Prostate gland (tissue), 2 donors: Measurements from ENCODE around the gene ARHGAP24. TPM values are rescaled to one million over a fixed set of nuclear protein-coding genes. Genes with fewer than 3 reads are reported as not detected.

Experiments used
- DNase-seq: peaks from one replicate; pipeline ENCODE4 v3.0.0-alpha.2; 2019; ENCODE audit warnings: low spot score
- H3K27ac ChIP-seq, 2 donors: fragments of 200-600 bp; sonication (generic); 2 replicates each; pipeline ENCODE4 v1.5.1; 2017 to 2019
- H3K27me3 ChIP-seq: fragments of 200-600 bp; sonication (generic); replicated peaks from 2 replicates; pipeline ENCODE4 v1.5.1; 2019; ENCODE audit not compliant: insufficient read depth
- H3K36me3 ChIP-seq, 2 donors: fragments of 200-600 bp; sonication (generic); 1 replicate in 1 of 2; 2 replicates in 1 of 2; pipeline versions ENCODE4 v1.5.1 to v1.8.1; 2017 to 2019
- H3K4me1 ChIP-seq: fragments of 200-600 bp; sonication (generic); replicated peaks from 2 replicates; pipeline ENCODE4 v1.5.1; 2019
- H3K4me3 ChIP-seq, 2 donors: fragments of 200-600 bp; sonication (generic); 2 replicates each; pipeline ENCODE4 v1.5.1; 2017 to 2019
- H3K9me3 ChIP-seq: fragments of 200-600 bp; sonication (generic); 2 replicates; pipeline ENCODE4 v1.5.1; 2017
- POLR2A ChIP-seq: fragments of 450-650 bp; IDR thresholded peaks from one replicate; pipeline ENCODE4 v1.6.1; 2016; ENCODE audit warnings: antibody characterized with exemption, mild to moderate bottlenecking
- POLR2AphosphoS5 ChIP-seq: sonication (generic); formaldehyde crosslinking; IDR thresholded peaks from one replicate; pipeline ENCODE4 v1.6.1; 2017; ENCODE audit warnings: antibody characterized with exemption
- WGBS: methylation state at CpG from one replicate; pipeline ENCODE4 v1.1.5; 2018; 5-methylcytosine and 5-hydroxymethylcytosine counted together
- intact Hi-C: fragments of 100-400 bp; cut with DNase I; formaldehyde crosslinking; loops from one replicate; pipeline ENCODE4 v1.14.2; 2022
- total RNA-seq, 2 donors: library from RNA; depleted of rRNA; stranded (reverse); fragments of >200 nt; gene quantifications; one replicate each; pipeline ENCODE4 v1.1.0, GENCODE V29; 2016
- TF ChIP-seq, protein P1 (sequence below), 4 experiments: fragments of 200-600 bp in 2 of 4; fragments of 450-650 bp in 2 of 4; sonication (generic) in 2 of 4; IDR thresholded peaks; 1 replicate in 3 of 4; 2 replicates in 1 of 4; pipeline ENCODE4 v1.5.1; 2016 to 2019; ENCODE audit warnings: antibody characterized with exemption in 4 of 4, mild to moderate bottlenecking in 2 of 4, moderate library complexity in 2 of 4

The ARHGAP24 gene
- total RNA-seq, 2 donors from 2014 or later: 6.7 to 7.4 TPM

DNA sequence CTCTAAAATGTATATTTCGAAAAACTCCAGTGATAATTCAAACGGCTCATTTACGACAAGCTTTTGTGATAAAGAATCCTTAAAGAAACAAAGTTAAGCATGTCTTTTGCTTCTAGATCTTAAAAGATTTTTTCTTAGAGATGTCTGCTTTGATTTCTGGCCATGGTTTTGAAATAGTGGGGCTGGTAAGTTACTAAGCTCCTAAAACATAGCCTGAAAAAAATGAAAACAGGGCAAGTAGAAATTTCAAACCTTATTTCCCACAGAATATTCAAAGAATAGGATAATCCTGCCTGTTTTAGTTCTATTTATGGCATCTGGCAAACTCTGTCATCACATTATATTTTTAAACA, 318.3 kb downstream of the ARHGAP24 start:
- DNase-seq: no peak
- Histone ChIP-seq H3K27ac (no peak overlapping the region), H3K36me3 (no peaks in the 10 kb centered on the region), H3K4me1 (no peaks in the 10 kb centered on the region), H3K27me3 (no peaks in the 10 kb centered on the region), H3K9me3 (no peaks in the 10 kb centered on the region), H3K4me3 (no peak overlapping the region)
- WGBS: 22% methylated on average over 3 of the region's 3 CpGs
- intact Hi-C loops: loop anchor here (10.0 kb wide), 1 partner anchor 172 kb away; no protein-coding TSS in a partner anchor
- TF ChIP-seq, protein P1, sequence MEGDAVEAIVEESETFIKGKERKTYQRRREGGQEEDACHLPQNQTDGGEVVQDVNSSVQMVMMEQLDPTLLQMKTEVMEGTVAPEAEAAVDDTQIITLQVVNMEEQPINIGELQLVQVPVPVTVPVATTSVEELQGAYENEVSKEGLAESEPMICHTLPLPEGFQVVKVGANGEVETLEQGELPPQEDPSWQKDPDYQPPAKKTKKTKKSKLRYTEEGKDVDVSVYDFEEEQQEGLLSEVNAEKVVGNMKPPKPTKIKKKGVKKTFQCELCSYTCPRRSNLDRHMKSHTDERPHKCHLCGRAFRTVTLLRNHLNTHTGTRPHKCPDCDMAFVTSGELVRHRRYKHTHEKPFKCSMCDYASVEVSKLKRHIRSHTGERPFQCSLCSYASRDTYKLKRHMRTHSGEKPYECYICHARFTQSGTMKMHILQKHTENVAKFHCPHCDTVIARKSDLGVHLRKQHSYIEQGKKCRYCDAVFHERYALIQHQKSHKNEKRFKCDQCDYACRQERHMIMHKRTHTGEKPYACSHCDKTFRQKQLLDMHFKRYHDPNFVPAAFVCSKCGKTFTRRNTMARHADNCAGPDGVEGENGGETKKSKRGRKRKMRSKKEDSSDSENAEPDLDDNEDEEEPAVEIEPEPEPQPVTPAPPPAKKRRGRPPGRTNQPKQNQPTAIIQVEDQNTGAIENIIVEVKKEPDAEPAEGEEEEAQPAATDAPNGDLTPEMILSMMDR (IDR thresholded peaks at IDR 0.05): no peak
- TF ChIP-seq POLR2A: no peak
- no peak for TF ChIP-seq POLR2AphosphoS5

- no peaks in the 10 kb centered on the region for H3K4me1 ChIP-seq
- H3K27me3 ChIP-seq: no peaks in the 10 kb centered on the region
- no peak overlapping the region for H3K4me3 ChIP-seq
- H3K9me3 ChIP-seq: no peaks in the 10 kb centered on the region
- intact Hi-C loops: loop anchor here (10.0 kb wide), 1 partner anchor 167 kb away; no protein-coding TSS in a partner anchor
- DNase-seq: no peak
- 83% methylated on average over 2 of the region's 2 CpGs for WGBS
- no peak overlapping the region for H3K27ac ChIP-seq
- H3K36me3 ChIP-seq: no peaks in the 10 kb centered on the region
- TF ChIP-seq, protein P1 (IDR thresholded peaks at IDR 0.05): no peak
- TF ChIP-seq POLR2AphosphoS5 (no peak), POLR2A (no peak)
Measured at GRCh38 chr4:85798012-85798770, 323.2 kb downstream of the ARHGAP24 start.

DNA sequence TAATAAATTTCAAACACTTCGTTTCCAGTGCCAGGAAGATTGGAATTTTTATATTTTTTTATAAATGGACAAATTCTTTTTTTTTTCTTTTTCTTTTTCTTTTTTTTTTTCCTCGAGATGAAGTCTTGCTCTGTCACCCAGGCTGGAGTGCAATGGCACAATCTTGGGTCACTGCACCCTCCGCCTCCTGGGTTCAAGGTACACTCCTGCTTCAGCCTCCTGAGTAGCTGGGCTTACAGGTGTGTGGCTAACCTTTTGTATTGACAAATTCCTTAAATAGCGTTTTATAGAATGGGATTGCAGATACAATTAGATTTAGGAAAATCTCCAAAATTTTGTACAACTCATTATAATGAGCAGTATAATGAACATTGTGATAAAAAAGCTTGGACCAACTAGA, 328.9 kb downstream of the ARHGAP24 start:
- WGBS: 83% methylated on average over 4 of the region's 4 CpGs

GRCh38 chr4:85805891-85806290, 330.9 kb downstream of the ARHGAP24 start:
- intact Hi-C loops: no loop called here
- Histone ChIP-seq H3K4me3 (no peak overlapping the region), H3K27ac (no peak overlapping the region), H3K9me3 (no peaks in the 10 kb centered on the region), H3K27me3 (no peaks in the 10 kb centered on the region), H3K4me1 (no peaks in the 10 kb centered on the region), H3K36me3 (no peaks in the 10 kb centered on the region)
- WGBS: 78% methylated on average over 1 of the region's 1 CpG
- no peak for DNase-seq
- TF ChIP-seq POLR2AphosphoS5: no peak
- no peak for TF ChIP-seq POLR2A
- TF ChIP-seq, protein P1 (IDR thresholded peaks at IDR 0.05): no peak

More for the DNA sequence above, 328.9 kb downstream of the ARHGAP24 start:
- Histone ChIP-seq H3K4me1 (no peaks in the 10 kb centered on the region), H3K9me3 (no peaks in the 10 kb centered on the region), H3K36me3 (no peaks in the 10 kb centered on the region), H3K4me3 (no peak overlapping the region), H3K27me3 (no peaks in the 10 kb centered on the region), H3K27ac (no peak overlapping the region)
- intact Hi-C loops: no loop called here
- DNase-seq: no peak
- TF ChIP-seq POLR2AphosphoS5 (no peak), POLR2A (no peak)
- TF ChIP-seq, protein P1 (IDR thresholded peaks at IDR 0.05): no peak

DNA sequence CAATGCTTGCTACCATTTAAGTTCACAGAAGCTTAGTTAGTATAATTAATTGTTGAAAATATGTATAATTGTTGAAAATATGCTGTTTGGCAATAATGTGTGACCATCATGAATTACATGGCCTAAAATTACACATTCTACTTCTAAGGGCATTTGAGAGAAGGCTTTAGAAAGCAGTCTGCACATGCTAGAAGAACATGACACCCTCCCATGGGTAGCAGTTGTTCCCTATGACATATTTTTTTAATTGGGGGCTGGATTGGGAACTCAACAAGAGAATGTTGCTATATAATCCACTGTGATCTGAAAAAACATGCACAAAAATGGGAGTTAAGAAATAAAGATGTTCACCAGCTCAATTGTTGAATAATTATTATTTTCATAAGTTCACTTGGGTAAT, 331.4 kb downstream of the ARHGAP24 start:
- no peak for TF ChIP-seq POLR2AphosphoS5
- TF ChIP-seq, protein P1 (IDR thresholded peaks at IDR 0.05): no peak
- TF ChIP-seq POLR2A: no peak
- no peak for DNase-seq
- no peaks in the 10 kb centered on the region for H3K27me3 ChIP-seq
- H3K36me3 ChIP-seq: no peaks in the 10 kb centered on the region
- H3K4me3 ChIP-seq: no peak overlapping the region
- no peaks in the 10 kb centered on the region for H3K9me3 ChIP-seq
- intact Hi-C loops: no loop called here
- H3K27ac ChIP-seq: no peak overlapping the region
- no peaks in the 10 kb centered on the region for H3K4me1 ChIP-seq
